HG02852 (cell line): ENCODE data around the gene KCNQ1OT1.

ENCODE experiments used
- ATAC-seq: cut with Tn5 transposase; IDR thresholded peaks from one replicate; pipeline ENCODE4 v1.9.1; 2021; ENCODE audit warnings: mild to moderate bottlenecking, moderate library complexity; ENCODE audit not compliant: unreplicated experiment

KCNQ1OT1 gene

GRCh38 chr11:2669634-2670469 lies 29.9 kb downstream of the KCNQ1OT1 start:
- no peak for ATAC-seq

- ATAC-seq = no peak
These were observed 30.9 kb downstream of the KCNQ1OT1 start for GRCh38 chr11:2668876-2669275.

DNA sequence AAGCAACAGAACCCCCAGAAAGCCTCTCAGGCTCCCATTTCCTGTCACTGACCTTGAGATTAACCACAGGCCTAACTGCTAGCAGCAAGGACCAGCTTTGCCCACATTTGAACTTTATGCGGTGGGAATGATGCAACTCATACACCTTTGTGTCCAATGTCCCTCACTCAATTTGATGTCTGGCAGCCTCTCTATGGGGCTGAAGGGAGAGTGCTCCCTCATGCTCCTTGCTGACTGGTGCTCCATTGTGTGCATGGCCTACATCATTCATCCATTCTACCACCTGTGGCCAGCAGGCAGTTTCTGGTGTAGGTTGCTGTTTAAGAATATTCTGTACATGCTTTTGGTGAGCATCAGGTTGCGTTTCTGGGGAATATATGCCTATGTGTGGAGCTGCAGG lies 31.9 kb downstream of the KCNQ1OT1 start:
- ATAC-seq = no peak

DNA sequence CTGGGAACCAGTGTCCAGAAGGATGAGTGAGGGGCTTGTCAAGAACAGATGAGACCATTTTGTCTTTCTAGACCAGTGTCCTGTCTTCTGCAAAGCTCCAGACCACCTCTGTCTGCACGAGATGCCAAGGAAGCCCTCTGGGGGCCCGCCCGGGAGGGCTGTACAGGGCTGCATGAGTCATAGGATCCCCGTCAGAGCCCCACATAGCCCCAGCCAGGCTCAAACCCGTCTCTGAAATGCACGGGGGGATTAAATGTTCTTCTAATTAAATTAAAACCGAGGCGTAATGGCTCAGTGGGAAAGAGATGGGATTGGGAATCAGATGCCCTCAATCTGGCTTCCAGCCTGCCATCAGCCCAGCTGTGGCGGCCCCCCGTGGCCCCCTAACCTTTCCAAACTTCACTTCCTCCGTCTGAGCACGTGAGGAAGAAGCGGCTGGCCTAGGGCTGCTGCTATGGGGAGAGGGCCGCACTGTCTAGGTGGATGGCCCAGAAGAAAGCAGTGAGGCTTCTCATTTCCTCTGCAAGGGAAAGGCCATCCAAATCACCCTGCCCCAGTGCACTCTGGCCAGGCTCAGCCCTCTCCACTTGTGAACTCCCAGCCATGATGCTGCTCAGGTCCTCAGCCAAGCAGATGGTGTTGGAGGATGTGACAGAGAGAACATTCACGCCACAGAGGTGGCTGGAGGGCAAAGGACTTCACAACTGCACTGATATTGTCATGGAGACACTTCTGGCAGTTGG lies 32.8 kb downstream of the KCNQ1OT1 start:
- no peak for ATAC-seq

DNA sequence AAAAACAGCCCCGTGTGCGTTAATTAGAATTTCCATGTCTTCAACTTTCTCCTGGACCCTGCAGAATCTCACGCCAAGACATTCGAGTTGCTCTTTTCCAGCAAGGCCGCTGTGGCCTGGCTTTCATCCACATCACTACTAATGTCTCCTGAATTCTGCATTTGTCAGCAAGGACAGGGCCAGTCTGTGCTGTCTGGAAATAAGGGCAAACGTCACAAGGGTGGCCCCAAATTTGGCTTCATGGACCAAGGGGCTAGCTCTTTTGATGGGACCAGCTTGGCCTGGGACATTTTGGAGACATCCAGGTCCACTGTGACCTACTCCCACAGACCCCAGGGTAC lies 33.4 kb downstream of the KCNQ1OT1 start:
- no peak for ATAC-seq

DNA sequence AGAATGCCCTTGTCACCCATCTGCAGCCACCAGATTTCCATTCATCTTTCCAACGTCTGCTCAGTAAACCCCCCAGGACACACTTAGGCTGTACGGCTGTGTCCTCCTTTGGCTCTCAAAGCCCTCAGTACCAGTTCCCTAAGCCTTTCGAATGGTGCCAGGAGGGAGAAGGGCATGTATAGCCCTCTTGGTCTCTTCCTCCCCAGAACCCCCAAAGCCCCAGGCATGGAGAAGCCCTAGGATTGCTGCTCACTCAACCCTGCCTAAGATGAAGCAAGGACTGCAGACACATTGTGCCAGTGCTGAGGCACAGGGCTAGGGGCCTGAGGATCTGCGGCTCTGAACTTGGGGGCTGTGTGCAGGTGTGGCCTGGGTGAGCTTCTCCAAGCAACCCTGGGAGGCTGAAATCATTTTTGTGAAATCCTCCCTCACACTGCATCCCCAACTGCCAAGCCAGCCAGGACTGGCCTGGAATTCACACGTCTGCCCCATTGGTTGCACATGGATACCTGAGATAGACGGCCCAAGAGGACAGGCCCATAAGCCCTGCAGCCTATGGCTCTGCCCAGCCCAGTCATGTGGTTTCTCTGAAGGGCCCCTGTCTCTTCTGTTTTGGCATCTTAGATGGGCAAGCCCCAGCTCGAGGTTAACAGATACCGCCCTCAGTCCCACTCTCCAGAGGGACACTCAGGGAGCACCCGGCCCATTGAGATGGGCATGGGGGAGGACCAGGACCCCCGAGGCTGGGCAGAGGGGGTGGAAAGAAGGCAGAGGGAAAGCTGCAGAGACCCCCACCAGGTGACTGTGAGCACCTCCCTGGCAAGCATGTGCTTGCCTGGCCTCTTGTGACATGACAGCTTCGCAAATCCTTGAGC lies 34.0 kb downstream of the KCNQ1OT1 start:
- no peak for ATAC-seq

DNA sequence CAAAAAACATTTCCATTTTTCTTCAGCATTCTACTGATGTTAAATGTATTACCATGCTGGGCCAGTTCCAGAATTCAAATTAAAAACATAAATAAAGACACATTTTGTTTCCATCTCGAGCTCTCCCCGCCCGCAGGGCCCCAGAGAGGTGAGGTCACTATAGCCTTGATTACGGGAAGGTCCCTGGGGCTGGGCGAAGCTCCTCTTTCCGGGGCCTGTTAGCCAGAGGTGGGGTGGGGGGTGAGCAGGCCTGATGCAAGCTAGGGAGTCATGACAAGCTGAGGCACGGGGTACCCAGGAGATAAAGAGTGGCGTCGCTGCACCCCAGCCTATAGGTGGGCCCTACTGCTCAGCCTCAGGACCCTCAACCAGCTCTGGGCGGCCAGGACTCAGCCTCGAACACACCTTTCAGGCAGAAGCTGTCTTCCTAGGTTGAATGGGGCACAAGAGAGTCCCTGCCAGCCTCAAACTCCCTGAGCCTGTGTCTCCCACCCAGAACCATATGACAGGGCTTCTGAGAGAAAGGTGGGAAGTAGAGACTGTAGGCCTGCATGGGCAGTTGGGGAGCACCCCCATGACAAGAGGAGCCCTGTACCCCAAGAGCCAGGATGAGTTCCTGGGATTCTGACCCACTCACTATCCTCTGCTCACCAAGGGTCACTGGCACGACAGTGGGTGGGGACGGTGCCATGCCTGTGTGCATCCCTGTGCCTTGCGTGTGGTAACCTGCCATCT lies 34.8 kb downstream of the KCNQ1OT1 start:
- no peak for ATAC-seq

DNA sequence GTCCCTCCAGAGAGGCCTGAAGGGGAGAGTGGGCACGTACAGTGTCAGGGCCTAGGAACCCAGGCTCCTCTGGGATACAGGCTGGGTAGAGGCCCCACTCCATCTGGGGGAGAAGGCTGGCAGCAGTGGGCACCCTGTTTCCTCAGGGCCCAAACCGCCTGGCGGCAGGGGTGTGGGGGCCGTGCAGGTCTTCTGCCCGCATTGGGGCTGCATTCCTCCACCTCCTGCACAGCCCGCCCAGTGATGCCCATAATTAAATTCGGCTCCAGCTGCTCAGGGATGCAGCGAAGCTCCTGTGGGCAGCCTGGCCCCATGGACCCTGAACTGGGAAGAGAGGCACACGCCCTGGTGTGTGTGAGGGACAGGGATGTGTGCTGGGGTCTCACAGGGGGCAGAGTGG lies 35.4 kb downstream of the KCNQ1OT1 start:
- ATAC-seq = no peak

DNA sequence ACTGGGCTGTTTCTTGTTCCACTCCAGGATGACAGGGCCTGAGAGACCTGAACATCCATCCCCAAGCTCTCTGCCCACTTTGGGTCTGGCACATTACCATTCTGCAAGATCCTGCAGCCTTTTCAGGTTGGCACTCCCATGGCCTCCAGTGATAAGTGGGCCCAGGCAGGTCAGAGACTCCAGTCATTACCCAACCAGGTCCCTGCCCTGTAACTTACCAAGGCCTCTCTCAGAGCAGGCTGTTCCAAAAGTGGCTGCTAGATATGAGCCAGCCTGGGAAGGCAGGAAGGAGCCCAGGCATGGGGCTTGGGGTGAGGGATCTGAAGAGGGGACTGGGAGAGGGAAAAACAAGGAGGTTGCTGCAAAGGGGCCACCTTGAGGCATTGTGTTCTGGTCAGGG lies 35.9 kb downstream of the KCNQ1OT1 start:
- ATAC-seq = no peak

DNA sequence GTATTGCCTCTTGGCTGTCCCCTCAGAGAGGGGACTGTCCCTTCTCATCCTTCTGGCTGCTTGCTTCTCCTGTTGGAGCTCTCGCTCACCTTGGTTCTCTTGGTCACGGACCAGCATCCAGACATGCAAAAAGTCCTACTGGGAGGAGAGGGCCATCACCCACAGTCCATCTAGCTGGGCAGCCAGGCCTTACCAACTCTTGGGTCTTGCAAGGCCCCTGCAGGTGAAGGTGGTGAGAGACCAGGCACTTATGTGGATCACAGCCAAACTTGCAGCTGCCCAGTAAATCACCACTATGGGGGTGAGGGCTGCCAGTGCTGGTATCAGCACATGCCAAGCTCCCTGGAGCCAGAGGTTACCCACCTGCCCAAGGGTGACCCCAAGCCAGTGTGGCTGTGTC lies 36.3 kb downstream of the KCNQ1OT1 start:
- ATAC-seq = no peak

DNA sequence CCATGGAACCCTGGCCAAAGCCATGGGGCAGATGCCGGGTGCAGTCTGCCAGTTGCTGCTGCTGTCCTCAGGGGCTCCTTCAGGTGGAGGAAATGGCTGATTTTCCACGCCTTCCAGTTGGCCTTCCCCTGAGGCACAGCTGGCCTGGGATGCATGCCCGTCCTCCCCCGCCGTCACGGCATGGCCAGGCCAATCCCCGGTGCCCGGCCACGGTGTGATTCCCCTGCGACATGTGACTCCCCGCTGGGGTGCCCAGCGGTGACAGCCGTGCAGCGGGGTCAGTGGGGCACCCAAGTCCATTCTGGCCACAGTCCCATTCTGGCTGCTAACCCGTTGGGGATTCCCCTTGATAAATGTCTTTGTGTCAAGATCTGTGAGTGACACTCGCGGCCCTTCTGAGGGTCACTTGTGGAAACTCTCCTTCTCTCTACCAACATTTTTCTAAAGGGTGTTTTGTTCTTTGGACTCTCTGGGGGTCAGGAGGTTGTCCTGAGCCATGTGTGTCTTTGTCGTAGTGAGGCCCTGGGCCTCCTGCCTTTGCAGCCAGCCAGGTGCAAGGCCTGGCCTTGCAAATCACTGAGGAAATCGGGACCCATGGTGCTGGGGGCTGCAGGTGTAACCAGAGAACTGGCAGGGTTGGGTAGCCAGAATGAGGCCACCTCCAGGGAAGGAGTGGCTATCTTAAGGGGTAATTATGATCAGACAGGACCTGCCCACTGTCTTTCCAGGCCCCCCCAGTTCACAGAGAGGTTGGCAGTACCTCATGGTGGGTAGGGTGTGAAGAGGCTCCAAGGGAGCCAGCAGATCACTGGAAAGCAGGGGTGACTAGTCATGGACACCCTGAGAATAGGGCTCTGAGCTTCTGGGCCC lies 37.1 kb downstream of the KCNQ1OT1 start:
- no peak for ATAC-seq

DNA sequence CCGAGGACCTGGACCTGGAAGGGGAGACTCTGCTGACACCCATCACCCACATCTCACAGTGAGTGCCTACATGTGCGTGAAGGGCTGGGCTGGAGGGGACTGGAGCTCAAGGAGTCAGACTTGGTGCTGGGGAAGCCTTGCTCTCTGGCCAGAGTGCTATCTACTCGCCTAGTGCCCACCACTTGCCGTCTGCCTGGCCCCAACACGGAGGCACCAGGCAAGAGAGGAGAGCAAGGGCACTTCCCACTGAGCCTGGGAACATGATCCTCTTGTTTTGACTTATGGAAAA lies 37.8 kb downstream of the KCNQ1OT1 start:
- ATAC-seq = no peak

GRCh38 chr11:2661173-2662023 lies 38.4 kb downstream of the KCNQ1OT1 start:
- ATAC-seq = no peak

GRCh38 chr11:2660357-2660939 lies 39.3 kb downstream of the KCNQ1OT1 start:
- ATAC-seq = no peak

DNA sequence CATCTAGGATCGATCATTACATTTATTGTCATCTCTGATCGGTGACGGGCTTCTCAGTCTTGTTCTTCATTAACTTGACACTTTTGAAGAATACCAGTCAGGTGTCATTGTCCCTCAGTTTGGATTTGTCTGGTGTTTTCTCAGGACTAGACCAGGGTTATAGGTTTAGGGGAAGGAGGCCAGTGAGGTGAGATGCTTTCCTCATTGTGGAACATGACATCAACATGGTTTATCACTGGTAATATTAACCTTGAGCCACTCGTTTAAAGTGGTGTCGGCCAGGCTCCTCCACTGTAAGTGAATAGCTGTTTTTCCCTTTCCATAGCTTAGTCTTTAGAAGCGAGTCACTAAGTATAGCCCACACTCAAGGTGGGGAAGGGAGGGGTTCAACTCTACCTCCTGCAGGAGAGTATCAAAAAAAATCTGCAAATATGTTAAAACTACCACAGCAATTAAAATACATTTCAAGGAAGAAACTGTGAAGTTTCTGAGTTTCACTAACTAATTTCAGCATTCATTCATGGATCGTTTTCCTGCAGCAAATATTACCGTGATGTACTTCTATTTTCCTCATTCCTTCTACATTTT lies 42.0 kb downstream of the KCNQ1OT1 start:
- ATAC-seq = no peak

GRCh38 chr11:2656859-2657258 lies 42.9 kb downstream of the KCNQ1OT1 start:
- ATAC-seq = no peak

DNA sequence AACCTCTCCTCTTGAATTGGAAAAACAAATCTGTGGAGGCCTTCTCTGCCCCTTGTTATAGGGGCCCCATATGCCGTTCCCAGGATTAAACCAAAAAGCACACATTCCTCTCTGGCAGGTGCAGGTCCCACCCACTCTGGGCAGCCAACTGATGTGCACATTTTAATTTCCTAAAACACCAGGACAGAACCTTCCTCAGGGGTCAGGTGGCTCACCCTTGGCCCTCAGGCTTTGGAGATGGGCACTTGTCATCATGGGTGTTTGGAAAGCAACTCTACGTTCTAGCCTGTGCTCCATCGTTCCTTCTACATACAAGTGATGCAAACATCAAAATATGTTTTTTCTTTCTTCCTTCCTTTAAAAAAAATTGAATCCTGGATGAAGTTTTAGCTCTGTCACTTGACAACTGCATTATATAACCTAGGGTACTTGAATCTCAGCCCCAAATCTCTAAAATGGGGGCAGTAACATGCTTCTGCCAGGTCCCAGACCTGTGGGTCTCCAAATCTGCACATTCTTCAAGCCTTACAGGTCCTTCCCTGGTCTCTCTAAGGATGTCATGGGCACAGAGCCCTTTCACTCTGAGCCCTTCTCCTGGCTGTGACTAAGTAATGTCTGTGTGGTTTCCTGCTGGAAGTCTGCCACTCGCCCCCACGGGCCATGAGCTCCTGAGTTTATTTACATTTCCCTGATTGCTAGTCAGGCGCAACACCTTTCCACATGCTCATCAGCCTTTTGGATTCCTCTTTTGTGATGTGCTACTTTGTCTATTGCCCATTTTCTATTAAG lies 43.8 kb downstream of the KCNQ1OT1 start:
- ATAC-seq = no peak
